K562 (cell line): ENCODE results near the gene GLIPR2. TPM values are rescaled to one million over a fixed set of nuclear protein-coding genes. Genes with fewer than 3 reads are reported as not detected.

ENCODE experiments used
- PBX2 ChIP-seq, 2 experiments: IDR thresholded peaks in 1 of 2; conservative IDR thresholded peaks in 1 of 2; 2 replicates each; pipeline ENCODE4 v1.6.1; 2016; ENCODE audit warnings: low read depth in 2 of 2, mild to moderate bottlenecking in 1 of 2, missing compliant biosample characterization in 1 of 2, missing genetic modification characterization in 1 of 2, moderate library complexity in 1 of 2
- TOE1 ChIP-seq, 2 experiments: fragments of 450-650 bp in 1 of 2; sonication (generic) in 1 of 2; formaldehyde crosslinking in 1 of 2; IDR thresholded peaks; 2 replicates each; pipeline versions ENCODE4 v1.7.1 to v1.8.0; 2016 to 2022; ENCODE audit warnings: borderline replicate concordance in 2 of 2, mild to moderate bottlenecking in 2 of 2, antibody characterized with exemption in 1 of 2, inconsistent platforms in 1 of 2, low read depth in 1 of 2, missing genetic modification reagents in 1 of 2, moderate library complexity in 1 of 2
- ZNF324 ChIP-seq: fragments of 250-450 bp; sonication (Bioruptor Pico); IDR thresholded peaks from 2 replicates; pipeline ENCODE4 v1.4.0; 2020; ENCODE audit warnings: mild to moderate bottlenecking
- polyA plus RNA-seq, 8 experiments: library from polyadenylated mRNA; depleted of rRNA in 4 of 8; stranded (reverse) in 5 of 8; unstranded in 3 of 8; fragments of >200 nt; fragmentation: Nextera tagmentation in 2 of 8; fragmentation: Illumina TruSeq in 1 of 8; extraction: Ambion mirVana in 2 of 8; extraction: Trizol in 1 of 8; gene quantifications; 2 replicates each; pipeline versions ENCODE4 v1.2.1 to v1.2.3, GENCODE V29; 2011 to 2014; ENCODE audit warnings: inconsistent platforms in 1 of 8, missing spikeins in 1 of 8
- total RNA-seq, 7 experiments: library from RNA; depleted of rRNA in 6 of 7; stranded (reverse); fragments of >200 nt in 6 of 7; fragmentation: Illumina TruSeq in 2 of 7; extraction: Trizol in 2 of 7; gene quantifications; 2 replicates each; pipeline versions ENCODE4 v1.2.1 to v1.2.3, GENCODE V29; 2011 to 2021; ENCODE audit warnings: low replicate concordance in 1 of 7
- TF ChIP-seq, protein P1 (sequence below), 3 experiments: IDR thresholded peaks in 2 of 3; conservative IDR thresholded peaks in 1 of 3; 2 replicates each; pipeline ENCODE4 v1.5.1; 2011 to 2012; ENCODE audit warnings: low read length in 3 of 3, mild to moderate bottlenecking in 3 of 3, control low read depth in 2 of 3, improper control_type of control experiment in 1 of 3, inconsistent platforms in 1 of 3, low read depth in 1 of 3, mixed read lengths in 1 of 3, moderate library complexity in 1 of 3; ENCODE audit not compliant: insufficient read depth in 2 of 3

The GLIPR2 gene
- total and polyA plus RNA-seq, 9 of the 15 experiments (the other 6 are each of a cell fraction or from before 2014, with no cell fraction given), result 1.4 to 8.8 (median 2.9) TPM

DNA sequence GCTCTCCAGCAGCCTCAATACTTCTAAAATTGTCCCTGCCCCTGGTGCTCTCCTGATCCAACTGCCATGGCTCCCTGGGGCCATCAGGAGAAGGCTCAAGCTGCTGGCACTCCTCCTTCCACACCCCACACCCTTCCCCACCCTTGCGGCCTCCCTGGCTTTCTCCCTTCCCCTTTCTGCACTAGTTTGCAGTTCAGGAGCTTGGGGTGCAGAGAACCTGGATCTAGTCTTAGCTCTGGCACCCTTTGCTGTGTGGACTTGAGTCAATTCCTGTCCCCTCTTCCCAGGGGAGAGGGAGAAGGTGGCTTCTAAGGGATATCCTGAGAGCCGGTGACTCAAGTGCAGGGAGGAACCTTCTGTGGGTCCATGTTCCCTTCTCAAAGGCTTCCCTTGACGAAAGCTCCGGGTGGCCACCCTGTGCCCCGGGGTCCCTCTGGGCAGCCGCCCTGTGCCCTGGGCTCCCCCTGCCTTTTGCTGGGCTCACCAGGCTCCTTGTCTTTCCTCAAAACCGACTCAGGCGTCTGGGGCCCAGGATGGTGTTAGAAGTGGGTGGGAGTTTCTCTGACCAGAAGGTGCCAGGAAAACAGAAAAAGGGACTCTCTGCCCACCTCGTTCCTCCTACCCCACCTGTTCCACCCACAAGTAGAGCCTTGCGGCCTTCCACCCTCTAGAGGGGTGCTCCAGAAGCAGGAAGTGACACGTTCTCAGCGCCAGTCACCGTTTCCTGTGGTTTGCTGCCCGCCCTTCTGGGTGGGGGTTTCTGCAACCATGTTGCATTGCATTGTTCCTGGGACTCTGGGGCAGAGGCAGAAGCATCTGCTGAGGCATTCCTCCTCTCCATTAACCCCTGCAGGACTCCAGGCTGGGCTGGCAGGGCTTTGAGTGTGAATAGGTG is 15.0 kb downstream of the GLIPR2 start (continued):
- TF ChIP-seq, protein P1, sequence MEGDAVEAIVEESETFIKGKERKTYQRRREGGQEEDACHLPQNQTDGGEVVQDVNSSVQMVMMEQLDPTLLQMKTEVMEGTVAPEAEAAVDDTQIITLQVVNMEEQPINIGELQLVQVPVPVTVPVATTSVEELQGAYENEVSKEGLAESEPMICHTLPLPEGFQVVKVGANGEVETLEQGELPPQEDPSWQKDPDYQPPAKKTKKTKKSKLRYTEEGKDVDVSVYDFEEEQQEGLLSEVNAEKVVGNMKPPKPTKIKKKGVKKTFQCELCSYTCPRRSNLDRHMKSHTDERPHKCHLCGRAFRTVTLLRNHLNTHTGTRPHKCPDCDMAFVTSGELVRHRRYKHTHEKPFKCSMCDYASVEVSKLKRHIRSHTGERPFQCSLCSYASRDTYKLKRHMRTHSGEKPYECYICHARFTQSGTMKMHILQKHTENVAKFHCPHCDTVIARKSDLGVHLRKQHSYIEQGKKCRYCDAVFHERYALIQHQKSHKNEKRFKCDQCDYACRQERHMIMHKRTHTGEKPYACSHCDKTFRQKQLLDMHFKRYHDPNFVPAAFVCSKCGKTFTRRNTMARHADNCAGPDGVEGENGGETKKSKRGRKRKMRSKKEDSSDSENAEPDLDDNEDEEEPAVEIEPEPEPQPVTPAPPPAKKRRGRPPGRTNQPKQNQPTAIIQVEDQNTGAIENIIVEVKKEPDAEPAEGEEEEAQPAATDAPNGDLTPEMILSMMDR (IDR thresholded peaks at IDR 0.05 in 2 of 3, conservative IDR thresholded peaks at IDR 0.05 in 1 of 3; ENCODE audit: insufficient read depth in 2 of 3, low read depth in 1 of 3, low read length in 3 of 3), result no peak
- no peak for TF ChIP-seq ZNF324
- no peak for TF ChIP-seq PBX2 (CRISPR knock-in tag; IDR thresholded peaks at IDR 0.05; ENCODE audit: low read depth)
- TF ChIP-seq PBX2 (tag; conservative IDR thresholded peaks at IDR 0.05; ENCODE audit: low read depth), result no peak
- no peak for TF ChIP-seq TOE1 (IDR thresholded peaks at IDR 0.05; ENCODE audit: borderline replicate concordance)
- TF ChIP-seq TOE1 (CRISPR knock-in tag; IDR thresholded peaks at IDR 0.05; ENCODE audit: borderline replicate concordance, low read depth), result no peak
